Ovary (tissue), 9 donors: Measurements from ENCODE around the gene RXFP4. TPM values are rescaled to one million over a fixed set of nuclear protein-coding genes. Genes with fewer than 3 reads are reported as not detected.
"Not testable (repeated sequence)": the region's sequence is repeated elsewhere in the genome, so short reads cannot be mapped to it uniquely, and the experiment has no call there.

Source experiments
- DNase-seq, 5 donors: peaks; one replicate each; pipeline ENCODE4 v3.0.0-alpha.2; 2019 to 2020
- H3K27ac ChIP-seq, 2 donors: fragments of 200-600 bp; one replicate each; pipeline versions ENCODE4 v1.5.1 to v1.8.0; 2019 to 2022
- H3K27me3 ChIP-seq: fragments of 200-600 bp; one replicate; pipeline ENCODE4 v1.8.0; 2022
- H3K36me3 ChIP-seq: fragments of 200-600 bp; sonication (generic); one replicate; pipeline ENCODE4 v1.5.1; 2019
- H3K4me1 ChIP-seq: one replicate; pipeline ENCODE4 v1.8.1; 2013; ENCODE audit warnings: mild to moderate bottlenecking, moderate library complexity; ENCODE audit not compliant: insufficient read depth
- H3K4me3 ChIP-seq: fragments of 200-600 bp; sonication (generic); one replicate; pipeline ENCODE4 v1.5.1; 2017
- H3K9me3 ChIP-seq, 2 donors: fragments of 200-600 bp in 1 of 2; sonication (generic) in 1 of 2; one replicate each; pipeline versions ENCODE4 v1.5.1 to v1.8.1; 2013 to 2019; ENCODE audit warnings: mild to moderate bottlenecking in 1 of 2, moderate library complexity in 1 of 2
- EP300 ChIP-seq: sonication (generic); formaldehyde crosslinking; IDR thresholded peaks from one replicate; pipeline ENCODE4 v1.6.1; 2017; ENCODE audit warnings: antibody characterized with exemption
- POLR2A ChIP-seq: fragments of 450-650 bp; IDR thresholded peaks from one replicate; pipeline ENCODE4 v1.6.1; 2017; ENCODE audit warnings: antibody characterized with exemption, mild to moderate bottlenecking, moderate library complexity
- WGBS, 3 donors: extraction: QIAGEN DNeasy Blood & Tissue Kit in 1 of 3; methylation state at CpG; one replicate each; pipeline versions ENCODE4 v1.1.5 to v1.1.7; 2013 to 2017; 5-methylcytosine and 5-hydroxymethylcytosine counted together
- intact Hi-C, 4 donors: fragments of 100-400 bp; cut with DNase I; formaldehyde crosslinking; loops; one replicate each; pipeline versions ENCODE4 v1.11.0 to v1.15.1; 2022 to 2023
- polyA plus RNA-seq, 2 donors: library from polyadenylated mRNA; stranded (reverse); fragments of 200-250 nt in 1 of 2; fragments of 350-450 nt in 1 of 2; fragmentation: Illumina TruSeq in 1 of 2; extraction: RNeasy Lipid Tissue Mini Kit (QIAGEN cat#74804) in 1 of 2; gene quantifications; one replicate each; pipeline ENCODE4 v1.2.3, GENCODE V29; 2013 to 2014
- total RNA-seq, 7 donors: library from RNA; depleted of rRNA in 2 of 7; stranded (reverse); fragments of >200 nt in 2 of 7; fragmentation: NEBNext Ultra II Directional in 3 of 7; extraction: Animal tissue kit (Norgen Biotek cat#: 25700) in 3 of 7; gene quantifications; one replicate each; pipeline versions ENCODE4 v1.1.0 to v1.2.4, GENCODE V29; 2016 to 2023
- TF ChIP-seq, protein P1 (sequence below), 3 donors: fragments of 450-650 bp in 2 of 3; fragments of 200-600 bp in 1 of 3; IDR thresholded peaks; one replicate each; pipeline versions ENCODE4 v1.5.1 to v1.8.0; 2016 to 2022; ENCODE audit warnings: antibody characterized with exemption in 3 of 3, mild to moderate bottlenecking in 1 of 3
- donor health status: DM: no; HTN: no; CAD: no; lungs with moderate emphysema.
- donor health status: DM: no; HTN: no; CAD: no.
- donor health status: Bipolar disorder and iron deficiency.
- donor health status: DM: yes; HTN: yes; CAD: no.
- donor health status: DM: no; HTN: no; CAD: no.
- donor health status: DM: yes; HTN: yes; CAD: no.

The RXFP4 gene
- total and polyA plus RNA-seq, 9 donors, result not detected

DNA sequence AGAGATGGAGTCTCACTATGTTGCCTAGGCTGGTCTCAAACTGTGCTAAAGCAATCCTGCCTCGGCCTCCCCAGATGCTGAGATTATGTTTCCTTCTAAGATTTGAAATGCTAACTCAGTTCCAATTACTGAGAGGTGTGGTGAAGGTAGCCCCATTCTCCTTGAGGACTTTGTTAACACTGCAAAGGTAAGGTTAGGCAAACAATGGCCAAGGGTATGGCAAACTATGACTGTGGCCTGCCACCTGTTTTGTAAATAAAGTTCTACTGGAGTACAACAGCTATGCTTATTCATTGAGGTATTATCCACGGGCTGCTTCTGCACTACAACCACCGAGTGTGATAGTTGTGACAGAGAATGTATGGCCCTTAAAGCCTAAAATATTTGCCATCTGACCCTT is 20.7 kb upstream of the RXFP4 start:
- no peaks in the 10 kb centered on the region for H3K36me3 ChIP-seq

DNA sequence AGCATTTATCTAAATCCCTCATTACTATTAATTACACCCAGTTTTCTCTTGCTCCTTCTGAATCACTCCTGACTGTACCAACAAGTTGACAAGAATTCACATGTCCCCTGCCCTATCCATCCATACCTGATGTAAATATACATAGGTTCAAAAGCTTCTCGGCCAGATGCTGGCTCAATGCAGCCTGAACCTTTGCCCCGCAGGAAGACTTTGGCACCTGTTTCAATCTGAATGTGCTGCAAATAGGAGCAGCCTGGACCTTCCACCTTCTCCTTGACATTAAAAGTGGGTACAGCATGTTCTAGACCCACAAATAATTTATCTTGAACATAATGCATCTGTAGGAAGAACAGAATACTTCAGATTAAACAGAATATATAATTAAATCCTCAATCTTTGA is 15.9 kb upstream of the RXFP4 start:
- no peaks in the 10 kb centered on the region for H3K4me1 ChIP-seq
- intact Hi-C loops, result no loop called here
- H3K27ac ChIP-seq, result no peak overlapping the region
- H3K4me3 ChIP-seq, result no peak overlapping the region
- DNase-seq, result no peak
- TF ChIP-seq EP300, result no peak
- TF ChIP-seq POLR2A, result no peak
- TF ChIP-seq, protein P1, sequence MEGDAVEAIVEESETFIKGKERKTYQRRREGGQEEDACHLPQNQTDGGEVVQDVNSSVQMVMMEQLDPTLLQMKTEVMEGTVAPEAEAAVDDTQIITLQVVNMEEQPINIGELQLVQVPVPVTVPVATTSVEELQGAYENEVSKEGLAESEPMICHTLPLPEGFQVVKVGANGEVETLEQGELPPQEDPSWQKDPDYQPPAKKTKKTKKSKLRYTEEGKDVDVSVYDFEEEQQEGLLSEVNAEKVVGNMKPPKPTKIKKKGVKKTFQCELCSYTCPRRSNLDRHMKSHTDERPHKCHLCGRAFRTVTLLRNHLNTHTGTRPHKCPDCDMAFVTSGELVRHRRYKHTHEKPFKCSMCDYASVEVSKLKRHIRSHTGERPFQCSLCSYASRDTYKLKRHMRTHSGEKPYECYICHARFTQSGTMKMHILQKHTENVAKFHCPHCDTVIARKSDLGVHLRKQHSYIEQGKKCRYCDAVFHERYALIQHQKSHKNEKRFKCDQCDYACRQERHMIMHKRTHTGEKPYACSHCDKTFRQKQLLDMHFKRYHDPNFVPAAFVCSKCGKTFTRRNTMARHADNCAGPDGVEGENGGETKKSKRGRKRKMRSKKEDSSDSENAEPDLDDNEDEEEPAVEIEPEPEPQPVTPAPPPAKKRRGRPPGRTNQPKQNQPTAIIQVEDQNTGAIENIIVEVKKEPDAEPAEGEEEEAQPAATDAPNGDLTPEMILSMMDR (IDR thresholded peaks at IDR 0.05), result no peak
- no peaks in the 10 kb centered on the region for H3K9me3 ChIP-seq
- WGBS, 3 donors, result 93 to 95% (median 95%) methylated on average over 2 of the region's 2 CpGs
- H3K27me3 ChIP-seq, result no peaks in the 10 kb centered on the region
- no peaks in the 10 kb centered on the region for H3K36me3 ChIP-seq

More for the DNA sequence above, 20.7 kb upstream of the RXFP4 start:
- TF ChIP-seq, protein P1 (IDR thresholded peaks at IDR 0.05), result no peak
- no peak for TF ChIP-seq EP300
- TF ChIP-seq POLR2A, result no peak
- H3K4me3 ChIP-seq, result no peak overlapping the region
- DNase-seq, result no peak
- no peaks in the 10 kb centered on the region for H3K4me1 ChIP-seq
- no peaks in the 10 kb centered on the region for H3K9me3 ChIP-seq
- no peak overlapping the region for H3K27ac ChIP-seq
- intact Hi-C loops, result no loop called here
- no peaks in the 10 kb centered on the region for H3K27me3 ChIP-seq
- WGBS, 3 donors, result 83 to 94% (median 89%) methylated on average over 3 of the region's 3 CpGs

DNA sequence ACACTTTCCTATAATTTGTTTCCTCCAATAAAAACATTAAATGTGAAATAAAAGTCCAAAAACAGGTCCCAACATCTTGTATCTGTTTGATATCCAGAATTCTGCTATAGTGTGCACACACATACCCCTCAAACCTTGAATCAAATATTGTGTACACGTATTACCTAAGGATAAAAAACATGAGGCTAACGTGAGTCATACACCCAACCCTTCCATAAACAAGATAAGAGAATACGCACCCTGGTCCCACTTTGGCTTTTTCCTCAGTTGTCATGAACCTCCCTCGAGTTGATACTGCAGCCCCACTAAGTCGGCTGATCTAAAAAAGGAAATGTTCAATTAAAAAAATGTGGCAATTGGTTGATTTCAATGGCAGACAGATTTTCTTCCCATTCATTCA is 12.4 kb upstream of the RXFP4 start:
- Histone ChIP-seq H3K9me3 (no peaks in the 10 kb centered on the region), H3K27ac (no peak overlapping the region), H3K27me3 (no peaks in the 10 kb centered on the region), H3K36me3 (no peaks in the 10 kb centered on the region), H3K4me3 (no peak overlapping the region), H3K4me1 (peaks cover 10% of the 10 kb centered on the region)
- WGBS, 3 donors, result 27 to 42% (median 27%) methylated on average over 5 of the region's 5 CpGs
- intact Hi-C loops, result no loop called here
- no peak for DNase-seq
- TF ChIP-seq, protein P1 (IDR thresholded peaks at IDR 0.05), result no peak
- TF ChIP-seq POLR2A (no peak), EP300 (no peak)

DNA sequence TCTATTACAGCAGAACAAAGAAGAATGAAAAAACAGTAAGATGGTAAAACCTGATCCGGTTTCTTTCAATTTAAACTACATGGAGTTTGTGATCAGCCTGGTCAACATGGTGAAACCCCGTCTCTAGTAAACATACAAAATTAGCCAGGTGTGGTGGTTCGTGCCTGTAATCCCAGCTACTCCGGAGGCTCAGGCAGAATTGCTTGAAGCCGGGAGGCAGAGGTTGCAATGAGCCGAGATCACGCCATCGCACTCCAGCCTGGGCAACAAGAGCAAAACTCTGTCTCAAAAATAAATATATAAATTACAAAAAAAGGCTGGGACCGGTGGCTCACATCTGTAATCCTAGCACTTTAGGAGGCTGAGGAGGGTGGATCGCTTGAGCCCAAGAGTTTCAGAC is 10.7 kb upstream of the RXFP4 start:
- H3K27me3 ChIP-seq, H3K27ac ChIP-seq, DNase-seq, intact Hi-C loops, H3K4me3 ChIP-seq, H3K9me3 ChIP-seq, H3K36me3 ChIP-seq: not testable (repeated sequence)
- WGBS, 3 donors, result 41 to 65% (median 42%) methylated on average over 10 of the region's 10 CpGs
- peaks cover 10% of the 10 kb centered on the region for H3K4me1 ChIP-seq

DNA sequence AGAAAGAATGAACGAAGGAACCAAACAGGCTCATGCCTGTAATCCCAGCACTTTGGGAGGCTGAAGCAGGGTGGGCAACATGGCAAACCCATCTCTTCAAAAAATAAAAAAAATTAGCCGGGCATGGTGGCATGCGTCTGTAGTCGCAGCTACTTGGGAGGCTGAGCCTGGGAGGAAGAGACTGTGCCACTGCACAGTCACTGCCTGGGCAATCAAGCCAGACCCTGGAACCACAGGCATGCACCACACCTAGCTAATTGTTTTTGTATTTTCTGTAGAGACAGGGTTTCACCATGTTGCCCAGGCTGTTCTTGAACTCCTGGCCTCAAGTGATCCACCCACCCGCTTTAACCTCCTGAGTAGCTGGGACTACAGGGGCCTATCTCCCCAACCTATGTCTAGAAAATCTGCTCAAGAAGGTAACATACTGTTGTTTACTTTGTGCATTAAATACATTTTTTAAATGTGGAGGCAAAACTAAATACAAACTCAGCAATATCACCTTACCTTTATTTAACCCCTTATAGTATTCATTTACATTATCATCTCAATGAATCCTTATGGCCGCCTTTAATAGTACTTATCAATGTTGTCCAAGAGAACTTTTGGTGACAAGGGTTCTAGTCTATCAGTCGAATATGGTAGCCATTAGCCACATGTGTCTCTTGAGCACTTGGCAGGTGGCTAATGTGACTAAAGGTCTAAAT is 10.0 kb upstream of the RXFP4 start:
- Histone ChIP-seq H3K9me3 (no peaks in the 10 kb centered on the region), H3K4me3 (no peak overlapping the region), H3K27ac (no peak overlapping the region), H3K27me3 (no peaks in the 10 kb centered on the region), H3K4me1 (peaks cover 10% of the 10 kb centered on the region), H3K36me3 (no peaks in the 10 kb centered on the region)
- 39 to 58% (median 47%) methylated on average over 7 of the region's 7 CpGs for WGBS, 3 donors
- intact Hi-C loops, result no loop called here
- TF ChIP-seq POLR2A (no peak), EP300 (no peak)
- TF ChIP-seq, protein P1 (IDR thresholded peaks at IDR 0.05), result no peak
- DNase-seq, result no peak
